ENCODE measurements around the gene MX1. TPM values are rescaled to one million over a fixed set of nuclear protein-coding genes. Genes with fewer than 3 reads are reported as not detected.

Gene MX1
- total RNA-seq, 1 donor from 2014 or later, result 25.0 TPM

DNA sequence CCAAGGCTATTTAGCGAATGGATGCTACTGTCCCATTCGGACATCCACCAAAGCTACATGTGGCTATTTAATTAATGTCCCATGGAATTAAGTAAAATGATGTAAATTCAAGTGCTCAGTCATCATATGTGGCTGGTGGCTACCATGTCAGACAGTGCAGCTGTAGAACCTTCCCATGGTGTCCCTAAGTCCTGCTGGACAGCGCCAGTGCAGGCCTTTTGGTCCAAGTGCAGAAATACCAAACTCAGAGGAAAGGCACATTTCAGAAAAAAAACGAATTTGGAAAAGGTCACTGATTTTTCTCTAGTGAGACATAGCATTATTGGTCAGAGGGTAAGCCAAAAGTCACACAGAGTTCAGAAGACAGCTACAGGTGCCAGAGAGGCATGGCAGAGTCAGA, 64.3 kb downstream of the MX1 start:
- DNase-seq (ENCODE audit: low read depth), result no peak
- TF ChIP-seq, protein P1, sequence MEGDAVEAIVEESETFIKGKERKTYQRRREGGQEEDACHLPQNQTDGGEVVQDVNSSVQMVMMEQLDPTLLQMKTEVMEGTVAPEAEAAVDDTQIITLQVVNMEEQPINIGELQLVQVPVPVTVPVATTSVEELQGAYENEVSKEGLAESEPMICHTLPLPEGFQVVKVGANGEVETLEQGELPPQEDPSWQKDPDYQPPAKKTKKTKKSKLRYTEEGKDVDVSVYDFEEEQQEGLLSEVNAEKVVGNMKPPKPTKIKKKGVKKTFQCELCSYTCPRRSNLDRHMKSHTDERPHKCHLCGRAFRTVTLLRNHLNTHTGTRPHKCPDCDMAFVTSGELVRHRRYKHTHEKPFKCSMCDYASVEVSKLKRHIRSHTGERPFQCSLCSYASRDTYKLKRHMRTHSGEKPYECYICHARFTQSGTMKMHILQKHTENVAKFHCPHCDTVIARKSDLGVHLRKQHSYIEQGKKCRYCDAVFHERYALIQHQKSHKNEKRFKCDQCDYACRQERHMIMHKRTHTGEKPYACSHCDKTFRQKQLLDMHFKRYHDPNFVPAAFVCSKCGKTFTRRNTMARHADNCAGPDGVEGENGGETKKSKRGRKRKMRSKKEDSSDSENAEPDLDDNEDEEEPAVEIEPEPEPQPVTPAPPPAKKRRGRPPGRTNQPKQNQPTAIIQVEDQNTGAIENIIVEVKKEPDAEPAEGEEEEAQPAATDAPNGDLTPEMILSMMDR (conservative IDR thresholded peaks at IDR 0.05; ENCODE audit: low read depth, low read length), result no peak

DNA sequence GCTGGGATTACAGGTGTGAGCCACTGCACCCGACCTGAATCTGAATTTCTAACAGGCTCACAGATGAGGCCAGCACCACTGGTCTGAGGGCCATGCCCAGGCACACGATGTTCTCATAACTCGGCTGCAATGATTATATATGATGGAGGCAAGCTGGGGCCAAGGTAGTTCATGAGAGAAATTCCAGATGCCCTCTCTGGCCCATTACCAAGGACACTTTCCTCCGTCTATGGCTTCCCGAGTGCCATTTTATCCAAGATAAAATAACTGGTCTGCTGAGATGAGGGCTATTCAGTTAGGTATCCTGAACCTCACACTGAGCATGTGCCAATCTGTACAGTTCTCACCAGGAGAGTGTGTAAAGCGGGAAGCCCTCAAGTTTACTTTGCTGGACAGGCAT, 65.4 kb downstream of the MX1 start:
- TF ChIP-seq, protein P1 (conservative IDR thresholded peaks at IDR 0.05; ENCODE audit: low read depth, low read length), result no peak
- H3K4me3 ChIP-seq (ENCODE audit: low read depth, low read length), result no peak overlapping the region
- no peak for DNase-seq (ENCODE audit: low read depth)

More for the DNA sequence above, 64.3 kb downstream of the MX1 start:
- no peak overlapping the region for H3K4me3 ChIP-seq (ENCODE audit: low read depth, low read length)

DNA sequence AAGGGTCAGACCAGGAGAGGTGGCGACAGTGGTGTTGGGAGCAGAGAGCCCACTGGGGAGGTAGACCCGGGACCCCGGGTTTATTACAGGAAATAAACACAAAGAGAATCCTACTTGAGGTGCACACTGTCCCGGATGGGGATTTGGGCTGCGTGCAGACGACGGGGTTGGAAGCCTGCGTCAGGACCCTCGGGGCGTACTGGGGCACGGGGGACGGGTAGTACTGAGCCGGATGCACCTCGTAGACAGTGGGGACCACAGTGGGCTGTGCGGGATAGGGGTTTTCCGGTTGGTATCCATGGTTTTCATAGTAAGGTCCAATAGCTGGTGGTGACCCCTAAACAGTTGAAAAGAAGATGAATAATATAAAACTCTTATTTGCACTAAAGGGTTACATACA, 68.2 kb downstream of the MX1 start:
- DNase-seq (ENCODE audit: low read depth), result no peak
- TF ChIP-seq, protein P1 (conservative IDR thresholded peaks at IDR 0.05; ENCODE audit: low read depth, low read length), result no peak

DNA sequence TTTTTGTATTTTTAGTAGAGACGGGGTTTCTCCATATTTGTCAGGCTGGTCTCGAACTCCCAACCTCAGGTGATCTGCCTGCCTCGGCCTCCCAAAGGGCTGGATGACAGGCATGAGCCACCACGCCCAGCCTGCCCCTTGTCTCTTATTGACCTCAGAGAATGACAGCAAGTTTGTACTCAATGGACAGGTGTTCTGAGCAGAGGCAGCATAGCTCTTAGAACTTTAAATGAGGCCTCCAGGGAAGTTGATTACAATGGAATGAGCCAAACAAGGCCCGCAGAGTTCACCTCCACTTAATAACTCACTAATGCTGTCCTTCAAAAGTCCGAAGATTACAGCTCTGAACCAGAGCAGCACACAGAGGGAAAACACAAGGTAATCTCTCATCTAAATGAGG, 71.0 kb downstream of the MX1 start:
- H3K4me3 ChIP-seq (ENCODE audit: low read depth, low read length), result no peak overlapping the region
- no peak for DNase-seq (ENCODE audit: low read depth)
- TF ChIP-seq, protein P1 (conservative IDR thresholded peaks at IDR 0.05; ENCODE audit: low read depth, low read length), result no peak

More for the DNA sequence above, 68.2 kb downstream of the MX1 start:
- no peak overlapping the region for H3K4me3 ChIP-seq (ENCODE audit: low read depth, low read length)

DNA sequence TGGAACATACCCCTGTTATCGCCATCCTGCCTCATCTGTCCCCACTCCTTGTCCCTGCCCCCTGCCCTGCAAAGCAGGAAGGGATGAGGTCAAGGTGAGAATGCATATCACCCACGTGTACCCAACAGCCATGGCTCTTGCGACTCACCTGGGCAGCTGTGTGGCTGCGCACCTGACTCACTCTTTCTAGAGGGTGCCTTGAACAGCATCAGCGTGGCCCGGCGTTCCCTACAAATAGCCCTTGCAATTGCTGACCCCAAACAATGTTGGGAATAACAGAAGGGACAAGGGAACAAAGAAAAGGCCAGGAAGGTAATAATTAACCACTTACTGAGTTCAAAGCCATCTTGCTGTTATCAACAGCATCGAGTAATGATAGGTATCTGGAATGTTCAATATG, 71.7 kb downstream of the MX1 start:
- no peak for DNase-seq (ENCODE audit: low read depth)
- no peak overlapping the region for H3K4me3 ChIP-seq (ENCODE audit: low read depth, low read length)
- TF ChIP-seq, protein P1 (conservative IDR thresholded peaks at IDR 0.05; ENCODE audit: low read depth, low read length), result no peak

DNA sequence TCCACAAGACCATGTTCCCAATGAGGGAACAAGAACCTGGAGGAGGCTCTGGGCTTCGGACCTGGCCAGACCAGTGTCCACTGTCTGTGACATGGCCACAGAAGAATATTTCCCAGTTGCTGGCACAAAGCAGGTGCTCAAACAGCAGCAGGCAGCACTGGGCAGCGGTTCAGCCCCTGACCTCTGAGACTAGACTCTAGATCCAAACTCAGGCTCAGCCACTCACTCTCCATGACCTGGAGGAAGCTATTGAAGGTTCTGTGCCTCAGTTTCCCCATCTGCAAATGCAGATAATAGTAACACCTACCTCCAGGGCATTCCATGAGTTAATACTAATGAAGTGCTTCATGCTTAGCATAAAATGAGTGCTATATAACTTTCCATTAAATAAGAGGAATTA, 73.9 kb downstream of the MX1 start:
- TF ChIP-seq, protein P1 (conservative IDR thresholded peaks at IDR 0.05; ENCODE audit: low read depth, low read length), result no peak
- H3K4me3 ChIP-seq (ENCODE audit: low read depth, low read length), result no peak overlapping the region
- no peak for DNase-seq (ENCODE audit: low read depth)

DNA sequence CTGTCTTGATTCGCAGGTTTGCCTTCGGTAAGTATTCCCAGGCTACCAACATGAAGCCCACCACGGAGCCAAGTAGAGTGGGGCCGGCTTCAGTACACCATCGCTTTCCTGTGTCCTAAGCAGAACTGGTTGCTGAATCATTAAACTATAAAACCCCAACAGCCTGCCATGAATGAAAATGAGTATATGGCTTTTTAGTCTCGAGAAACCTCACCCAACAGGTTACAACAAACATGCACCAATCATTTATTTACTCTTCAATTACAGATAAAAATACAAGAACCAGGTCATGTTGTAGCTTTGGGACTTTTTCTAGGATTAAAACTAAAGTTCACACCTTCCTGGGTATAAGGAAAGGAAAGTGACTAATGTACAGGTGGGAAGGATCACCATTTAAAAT, 74.3 kb downstream of the MX1 start:
- no peak for DNase-seq (ENCODE audit: low read depth)
- H3K4me3 ChIP-seq (ENCODE audit: low read depth, low read length), result no peak overlapping the region
- TF ChIP-seq, protein P1 (conservative IDR thresholded peaks at IDR 0.05; ENCODE audit: low read depth, low read length), result no peak
